ENCODE results near the gene U2AF2.

U2AF2 gene

DNA sequence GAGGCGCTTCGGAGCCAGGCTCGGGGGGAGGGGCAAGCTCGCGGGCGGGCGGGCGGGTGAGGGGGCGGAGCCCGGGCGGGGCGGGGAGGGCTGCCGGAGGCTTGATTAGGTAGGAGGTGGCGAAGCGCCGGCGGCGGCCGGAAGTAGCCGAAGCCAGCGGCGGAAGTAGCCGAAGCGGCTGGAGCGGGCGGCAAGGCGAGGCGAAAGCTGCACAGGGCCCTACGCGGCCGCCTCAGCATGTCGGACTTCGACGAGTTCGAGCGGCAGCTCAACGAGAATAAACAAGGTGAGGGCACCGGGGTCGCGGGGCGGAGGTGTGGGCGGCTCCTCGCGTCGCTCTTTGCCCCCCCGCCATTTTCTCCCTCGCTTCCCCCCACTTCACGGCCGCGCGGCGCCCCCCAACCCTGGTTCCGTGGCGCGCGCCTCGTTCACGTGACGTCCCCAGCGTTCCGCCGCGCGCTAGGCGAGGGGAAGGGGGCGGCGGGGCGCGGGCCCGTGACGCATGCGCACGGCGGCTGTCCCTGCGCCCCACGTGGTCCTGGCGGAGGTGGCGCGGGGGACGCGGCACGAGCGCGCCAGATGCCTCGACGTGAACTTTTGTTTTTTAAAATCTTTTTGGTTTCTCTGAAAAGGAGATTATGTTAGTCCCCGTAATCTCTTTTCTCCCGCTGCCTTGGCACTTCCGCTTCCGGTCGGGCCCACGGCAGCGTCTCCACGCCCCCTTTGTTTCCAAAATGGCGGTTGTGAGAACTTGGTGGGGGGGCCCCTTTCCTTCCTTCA, at the start of gene U2AF2:
U2AF2 (plus strand) TSS at position 168 of the 780 bp plus-strand sequence; CDS start at position 238, 70 bp downstream.
- TF ChIP-seq, protein P1, sequence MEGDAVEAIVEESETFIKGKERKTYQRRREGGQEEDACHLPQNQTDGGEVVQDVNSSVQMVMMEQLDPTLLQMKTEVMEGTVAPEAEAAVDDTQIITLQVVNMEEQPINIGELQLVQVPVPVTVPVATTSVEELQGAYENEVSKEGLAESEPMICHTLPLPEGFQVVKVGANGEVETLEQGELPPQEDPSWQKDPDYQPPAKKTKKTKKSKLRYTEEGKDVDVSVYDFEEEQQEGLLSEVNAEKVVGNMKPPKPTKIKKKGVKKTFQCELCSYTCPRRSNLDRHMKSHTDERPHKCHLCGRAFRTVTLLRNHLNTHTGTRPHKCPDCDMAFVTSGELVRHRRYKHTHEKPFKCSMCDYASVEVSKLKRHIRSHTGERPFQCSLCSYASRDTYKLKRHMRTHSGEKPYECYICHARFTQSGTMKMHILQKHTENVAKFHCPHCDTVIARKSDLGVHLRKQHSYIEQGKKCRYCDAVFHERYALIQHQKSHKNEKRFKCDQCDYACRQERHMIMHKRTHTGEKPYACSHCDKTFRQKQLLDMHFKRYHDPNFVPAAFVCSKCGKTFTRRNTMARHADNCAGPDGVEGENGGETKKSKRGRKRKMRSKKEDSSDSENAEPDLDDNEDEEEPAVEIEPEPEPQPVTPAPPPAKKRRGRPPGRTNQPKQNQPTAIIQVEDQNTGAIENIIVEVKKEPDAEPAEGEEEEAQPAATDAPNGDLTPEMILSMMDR (IDR thresholded peaks at IDR 0.05) = no peak

DNA sequence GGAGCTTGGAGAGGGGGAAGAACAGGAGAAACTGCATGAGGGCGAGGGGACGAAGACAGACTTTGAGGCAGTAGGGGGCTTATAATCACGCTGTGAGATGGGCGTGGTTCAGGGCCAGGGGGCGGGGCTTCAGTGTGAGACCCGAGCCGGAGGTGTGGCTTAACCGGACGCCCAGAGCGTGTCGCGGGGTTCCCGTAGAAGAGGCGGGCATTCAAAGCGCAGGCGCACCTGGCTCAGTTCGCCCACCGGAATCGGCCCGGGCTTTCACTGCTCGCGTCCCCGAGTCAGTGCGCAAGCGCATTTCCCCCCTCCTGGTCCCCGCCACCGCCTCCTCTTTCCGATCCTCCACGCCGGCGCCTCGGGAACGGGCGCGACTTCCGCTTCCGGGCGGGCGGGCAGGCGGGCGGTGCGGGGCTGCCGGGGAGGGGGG, 49.6 kb upstream of the U2AF2 start:
- TF ChIP-seq, protein P1 (IDR thresholded peaks at IDR 0.05) = no peak

DNA sequence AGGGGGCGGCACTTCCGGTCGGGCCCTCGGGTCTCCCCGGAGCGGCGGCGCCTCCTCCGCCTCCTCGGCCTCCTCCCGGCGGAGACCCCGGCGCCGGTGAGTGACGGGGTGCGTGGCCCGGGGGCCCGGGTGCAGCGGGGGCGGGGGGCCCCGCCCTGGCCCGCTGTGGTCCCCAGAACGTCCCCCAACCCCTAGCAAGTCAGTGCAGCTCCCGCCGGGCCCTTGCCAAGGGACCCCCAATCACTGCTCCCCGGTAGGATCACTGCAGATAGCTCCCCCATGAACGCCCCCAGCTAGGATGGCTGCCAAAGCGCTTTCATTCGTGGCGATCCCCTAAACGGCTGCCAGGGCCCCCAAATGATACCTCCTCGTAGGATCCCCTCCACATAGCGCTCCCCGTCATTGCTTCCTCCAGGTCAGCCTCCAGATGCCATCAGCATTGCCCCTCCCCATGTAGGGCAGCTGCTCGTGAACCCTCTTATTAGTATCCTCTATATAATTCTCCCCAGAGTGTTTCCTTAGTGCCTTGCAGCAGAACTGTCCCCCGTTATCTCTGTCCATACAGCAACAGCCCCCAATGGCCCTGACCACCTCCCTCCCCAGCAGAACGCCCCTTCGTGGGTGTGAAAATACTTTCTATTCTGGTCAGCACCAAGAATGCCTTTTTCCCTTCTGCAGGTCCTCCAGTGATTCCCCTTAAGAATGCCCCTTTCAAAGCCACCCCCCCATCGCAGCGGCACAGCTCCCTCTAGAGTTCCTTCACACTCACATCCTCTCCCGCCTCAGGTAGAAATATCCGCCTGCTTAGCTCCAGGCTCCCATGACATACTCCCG, 49.0 kb upstream of the U2AF2 start, which contains the start of gene ZNF865:
ZNF865 (plus strand) TSS at position 11 of the 834 bp plus-strand sequence. CDS start 7,972 bp downstream, outside the sequence.
- TF ChIP-seq, protein P1 (IDR thresholded peaks at IDR 0.05) = peak; percentile 69

DNA sequence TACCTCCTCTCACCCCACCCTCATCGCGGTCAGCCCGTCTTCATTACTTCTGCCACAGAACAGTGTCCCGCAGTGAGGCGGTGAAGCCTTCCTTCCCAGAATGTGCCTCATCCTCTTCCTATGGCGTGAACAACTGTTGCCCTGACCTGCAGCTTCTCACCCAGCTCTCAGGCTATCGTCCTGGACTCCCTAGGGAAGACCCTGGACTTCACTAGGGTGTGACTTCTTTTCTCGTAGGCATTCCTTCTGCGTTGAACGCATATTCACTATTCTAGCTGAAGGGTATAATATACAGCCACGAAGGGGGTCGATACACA, 48.4 kb upstream of the U2AF2 start:
- TF ChIP-seq, protein P1 (IDR thresholded peaks at IDR 0.05) = no peak

DNA sequence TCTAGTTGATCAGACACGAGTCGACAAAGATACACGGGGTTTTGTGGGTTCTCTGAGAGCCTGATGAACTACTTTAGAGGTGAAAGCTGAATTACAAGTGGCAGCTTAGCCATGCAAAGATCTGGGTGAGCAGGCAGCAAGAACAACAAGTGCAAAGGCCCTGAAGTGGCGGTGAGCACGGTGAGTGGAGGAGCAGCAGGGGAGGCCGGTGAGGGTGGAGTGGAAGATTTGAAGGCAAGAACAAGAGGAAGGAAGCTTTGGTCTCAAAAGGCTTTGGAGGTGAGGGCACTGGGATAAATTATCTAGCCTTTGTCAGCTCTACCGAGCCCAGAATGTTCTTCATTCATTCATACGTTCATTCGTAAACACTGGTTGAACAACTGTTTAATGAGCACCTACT, 48.0 kb upstream of the U2AF2 start:
- TF ChIP-seq, protein P1 (IDR thresholded peaks at IDR 0.05) = no peak

DNA sequence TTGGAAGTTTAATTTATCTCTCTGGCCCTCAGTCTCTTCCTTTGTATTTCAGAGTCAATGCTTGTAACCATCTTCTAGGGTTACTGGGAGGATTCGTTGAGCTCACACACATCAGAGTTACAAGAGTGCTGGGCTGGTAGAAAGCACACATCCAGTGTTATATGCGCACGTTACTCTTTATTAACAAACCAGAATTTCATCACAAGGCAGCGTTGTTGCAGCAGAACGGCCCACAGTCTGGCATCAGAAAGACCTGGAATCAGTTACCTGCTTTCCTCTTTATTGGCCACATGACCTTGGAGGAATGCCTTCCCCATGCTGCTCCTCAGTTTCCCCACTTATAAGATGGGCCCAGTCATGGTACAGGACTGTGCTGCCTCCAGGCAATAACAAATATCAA, 45.5 kb upstream of the U2AF2 start:
- TF ChIP-seq, protein P1 (IDR thresholded peaks at IDR 0.05) = no peak

DNA sequence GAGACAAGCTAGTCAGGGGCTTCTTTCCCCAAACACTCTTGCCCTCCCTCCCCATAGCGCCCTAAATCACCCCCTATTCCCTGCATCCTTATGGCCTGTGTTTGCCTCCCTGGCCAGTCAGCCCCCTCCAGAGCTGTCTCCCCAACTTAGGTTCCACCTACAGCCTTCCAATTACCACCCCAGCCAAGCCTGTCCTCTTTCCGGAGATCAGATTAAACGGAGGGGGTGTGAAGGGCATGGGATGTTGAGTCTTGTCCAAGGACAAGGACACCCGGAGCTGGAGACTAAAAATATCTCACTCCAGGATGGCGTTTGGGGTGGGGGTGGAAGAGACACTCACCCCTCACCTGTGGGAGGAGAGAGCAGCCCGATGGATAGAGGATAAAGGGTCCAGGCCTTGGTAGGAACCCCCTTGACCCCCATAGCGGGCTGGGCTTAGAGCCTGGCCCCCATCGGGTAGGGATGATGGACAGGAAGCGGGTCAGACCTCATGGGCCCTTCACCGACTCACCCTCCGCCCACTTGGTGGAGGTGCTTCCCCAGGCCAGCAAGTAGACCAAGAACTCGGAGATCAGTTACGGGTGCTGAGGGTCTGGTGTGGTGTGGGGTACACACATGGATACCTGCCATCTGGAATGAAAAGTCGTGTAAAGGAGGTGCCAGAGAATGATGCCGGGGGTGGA, 43.4 kb upstream of the U2AF2 start:
- TF ChIP-seq, protein P1 (IDR thresholded peaks at IDR 0.05) = no peak
